ENCODE data around the gene GPX4.

- TF ChIP-seq CTCF (IDR thresholded peaks at IDR 0.05) (no peak), POLR2A (IDR thresholded peaks at IDR 0.05) (no peak), EP300 (IDR thresholded peaks at IDR 0.05) (no peak), POLR2AphosphoS5 (IDR thresholded peaks at IDR 0.05) (no peak)
These were observed 50.3 kb downstream of the GPX4 start for GRCh38 chr19:1153891-1154730.
